ENCODE data around the gene TGFA.

GRCh38 chr2:70560442-70560841 is 6.8 kb upstream of the TGFA start:
- TF ChIP-seq CTCF (conservative IDR thresholded peaks at IDR 0.05) (no peak), EZH2 (IDR thresholded peaks at IDR 0.05; ENCODE audit: low read depth) (no peak)
